ENCODE data around the gene SNN.

DNA sequence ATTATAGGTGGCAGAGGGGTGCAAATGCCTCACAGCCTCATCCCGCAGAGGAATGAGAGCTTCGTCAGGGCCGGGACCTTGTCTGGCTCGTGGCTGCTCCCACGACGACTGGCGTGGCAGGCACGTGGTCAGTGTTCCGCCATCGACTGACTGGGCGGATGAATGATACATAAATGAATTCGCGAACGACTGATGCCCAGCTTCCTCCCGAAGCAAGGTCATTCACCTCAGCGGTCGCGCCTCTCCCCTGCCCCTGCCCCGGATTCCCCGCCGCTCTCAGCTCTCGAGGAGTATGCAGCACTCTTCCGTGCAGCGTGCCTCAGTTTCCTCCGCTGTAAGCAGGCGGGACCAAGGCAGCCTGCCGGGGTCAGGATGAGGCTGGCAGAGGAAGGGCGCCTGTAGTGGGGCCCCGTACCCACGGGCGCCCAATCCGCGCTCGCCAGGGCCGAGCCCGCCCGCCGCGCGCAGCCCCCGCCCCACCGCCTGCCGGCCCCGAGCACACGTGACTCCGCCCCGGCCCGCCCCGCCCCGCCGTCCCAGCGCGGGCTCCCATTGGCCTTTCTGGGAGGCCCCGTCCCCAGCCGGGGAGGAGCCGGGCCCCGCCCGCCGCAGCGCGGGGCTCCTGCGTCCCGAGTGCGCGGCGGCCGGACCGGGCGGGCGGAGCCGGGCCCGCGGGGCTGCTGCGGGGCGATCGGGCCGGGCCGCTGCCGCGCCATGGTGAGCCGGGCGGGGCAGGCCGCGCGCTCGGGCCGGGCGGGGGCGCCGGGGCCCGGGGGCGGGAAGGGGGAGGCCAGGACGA lies at the start of gene SNN:
- TF ChIP-seq, protein P1, sequence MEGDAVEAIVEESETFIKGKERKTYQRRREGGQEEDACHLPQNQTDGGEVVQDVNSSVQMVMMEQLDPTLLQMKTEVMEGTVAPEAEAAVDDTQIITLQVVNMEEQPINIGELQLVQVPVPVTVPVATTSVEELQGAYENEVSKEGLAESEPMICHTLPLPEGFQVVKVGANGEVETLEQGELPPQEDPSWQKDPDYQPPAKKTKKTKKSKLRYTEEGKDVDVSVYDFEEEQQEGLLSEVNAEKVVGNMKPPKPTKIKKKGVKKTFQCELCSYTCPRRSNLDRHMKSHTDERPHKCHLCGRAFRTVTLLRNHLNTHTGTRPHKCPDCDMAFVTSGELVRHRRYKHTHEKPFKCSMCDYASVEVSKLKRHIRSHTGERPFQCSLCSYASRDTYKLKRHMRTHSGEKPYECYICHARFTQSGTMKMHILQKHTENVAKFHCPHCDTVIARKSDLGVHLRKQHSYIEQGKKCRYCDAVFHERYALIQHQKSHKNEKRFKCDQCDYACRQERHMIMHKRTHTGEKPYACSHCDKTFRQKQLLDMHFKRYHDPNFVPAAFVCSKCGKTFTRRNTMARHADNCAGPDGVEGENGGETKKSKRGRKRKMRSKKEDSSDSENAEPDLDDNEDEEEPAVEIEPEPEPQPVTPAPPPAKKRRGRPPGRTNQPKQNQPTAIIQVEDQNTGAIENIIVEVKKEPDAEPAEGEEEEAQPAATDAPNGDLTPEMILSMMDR (IDR thresholded peaks at IDR 0.05), result no peak
- TF ChIP-seq ZFX (IDR thresholded peaks at IDR 0.05; ENCODE audit: borderline replicate concordance), result no peak

All from 22Rv1 (cell line).